Endothelial cell of umbilical vein (primary cell): ENCODE data around the gene CMBL. TPM values are rescaled to one million over a fixed set of nuclear protein-coding genes. Genes with fewer than 3 reads are reported as not detected.

ENCODE experiments used
- BruUV-seq: library from RNA; stranded (reverse); fragments of 400-500 nt; replicated peaks from 2 replicates; lab custom pipeline; 2021; lab: Mats Ljungman, UMichigan
- CTCF ChIA-PET: fragments of 300-600, 350-600 bp; sonication (Branson Sonifier 250); formaldehyde crosslinking; loops from one replicate; lab custom pipeline; 2021; ENCODE audit warnings: antibody characterized with exemption, inconsistent platforms; lab: Charles Lee
- POLR2A ChIA-PET: fragments of 300-600, 350-600 bp; sonication (Branson Sonifier 250); formaldehyde crosslinking; loops from one replicate; lab custom pipeline; 2021; ENCODE audit warnings: antibody characterized with exemption, inconsistent platforms; lab: Charles Lee
- DNase-seq: peaks from one replicate; pipeline ENCODE4 v3.0.0-alpha.2; 2011; ENCODE audit warnings: low read depth, low spot score
- FAIRE-seq: peaks from 2 replicates; lab custom pipeline; 2011; peaks lifted over from hg19 to GRCh38; lab: Jason Lieb, UNC
- H2AFZ ChIP-seq: 2 replicates; pipeline ENCODE4 v1.6.0; 2012; ENCODE audit warnings: low read depth, low read length, control low read depth, inconsistent platforms
- H3K27ac ChIP-seq: 2 replicates; pipeline ENCODE4 v1.5.1; 2011; ENCODE audit warnings: low read depth, mild to moderate bottlenecking, control low read depth, low read length, moderate library complexity; ENCODE audit not compliant: insufficient read depth
- H3K27me3 ChIP-seq, 2 experiments: 2 replicates each; pipeline versions ENCODE4 v1.6.0 to v1.6.1; 2011; ENCODE audit warnings: low read length in 2 of 2, mixed read lengths in 1 of 2; ENCODE audit not compliant: control insufficient read depth in 2 of 2, insufficient read depth in 2 of 2
- H3K36me3 ChIP-seq, 2 experiments: 2 replicates in 1 of 2; 3 replicates in 1 of 2; pipeline ENCODE4 v1.5.1; 2011; ENCODE audit warnings: low read length in 2 of 2, mild to moderate bottlenecking in 1 of 2, moderate library complexity in 1 of 2; ENCODE audit not compliant: control insufficient read depth in 2 of 2, insufficient read depth in 2 of 2; ENCODE audit errors: extremely low read depth in 1 of 2
- H3K4me1 ChIP-seq: 3 replicates; pipeline ENCODE4 v1.5.1; 2011; ENCODE audit warnings: mild to moderate bottlenecking, low read length; ENCODE audit not compliant: control insufficient read depth, insufficient read depth; ENCODE audit errors: extremely low read depth
- H3K4me2 ChIP-seq: 2 replicates; pipeline ENCODE4 v1.6.1; 2011; ENCODE audit warnings: low read length, control low read depth, mixed read lengths; ENCODE audit not compliant: insufficient read depth
- H3K4me3 ChIP-seq, 3 experiments: fragments of 200-600 bp in 1 of 3; sonication (generic), shearing (Covaris generic) in 1 of 3; replicated peaks in 1 of 3; 2 replicates each; pipeline ENCODE4 v1.5.1; 2011 to 2016; ENCODE audit warnings: control low read depth in 3 of 3, low read length in 3 of 3, mild to moderate bottlenecking in 2 of 3, inconsistent platforms in 1 of 3, low read depth in 1 of 3, moderate library complexity in 1 of 3; ENCODE audit not compliant: insufficient read depth in 1 of 3
- H3K79me2 ChIP-seq: 2 replicates; pipeline ENCODE4 v1.6.0; 2012; ENCODE audit warnings: low read length, inconsistent platforms; ENCODE audit not compliant: control insufficient read depth, insufficient read depth
- H3K9ac ChIP-seq: replicated peaks from 2 replicates; pipeline ENCODE3; 2011; ENCODE audit warnings: low read length, control low read depth; ENCODE audit not compliant: insufficient read depth; ENCODE audit errors: extremely low read depth
- H3K9me1 ChIP-seq: replicated peaks from 3 replicates; pipeline ENCODE4 v1.6.0; 2011; ENCODE audit warnings: mild to moderate bottlenecking, low read length; ENCODE audit not compliant: control insufficient read depth, insufficient read depth; ENCODE audit errors: extremely low read depth
- H3K9me3 ChIP-seq: replicated peaks from 2 replicates; pipeline ENCODE4 v1.5.1; 2012; ENCODE audit warnings: low read length, inconsistent platforms; ENCODE audit not compliant: control insufficient read depth, insufficient read depth
- H4K20me1 ChIP-seq: replicated peaks from 2 replicates; pipeline ENCODE3; 2011; ENCODE audit warnings: mild to moderate bottlenecking, low read length; ENCODE audit not compliant: control insufficient read depth, insufficient read depth; ENCODE audit errors: extremely low read depth
- CTCF ChIP-seq, 2 donors: IDR thresholded peaks; 1 replicate in 1 of 2; 2 replicates in 1 of 2; pipeline ENCODE4 v1.5.1; 2011; ENCODE audit warnings: low read length in 2 of 2, mild to moderate bottlenecking in 2 of 2, moderate library complexity in 2 of 2, control low read depth in 1 of 2, inconsistent platforms in 1 of 2, low read depth in 1 of 2; ENCODE audit not compliant: insufficient read depth in 1 of 2; ENCODE audit errors: extremely low read depth in 1 of 2
- EZH2 ChIP-seq: IDR thresholded peaks from 2 replicates; pipeline ENCODE4 v1.6.1; 2012; ENCODE audit warnings: borderline replicate concordance, low read depth, mild to moderate bottlenecking, moderate library complexity, low read length, inconsistent platforms; ENCODE audit not compliant: severe bottlenecking
- FOS ChIP-seq: IDR thresholded peaks from 2 replicates; pipeline ENCODE4 v1.6.1; 2011; ENCODE audit warnings: mild to moderate bottlenecking, low read length, moderate library complexity, borderline replicate concordance; ENCODE audit not compliant: insufficient read depth
- GATA2 ChIP-seq: IDR thresholded peaks from 2 replicates; pipeline ENCODE4 v1.7.0; 2011; ENCODE audit warnings: low read depth, mild to moderate bottlenecking, moderate library complexity, mixed read lengths, low read length; ENCODE audit not compliant: insufficient read length, insufficient read depth
- JUN ChIP-seq: IDR thresholded peaks from 2 replicates; pipeline ENCODE4 v1.6.1; 2011; ENCODE audit warnings: borderline replicate concordance, low read depth; ENCODE audit not compliant: insufficient read length, insufficient read depth
- MYC ChIP-seq: IDR thresholded peaks from one replicate; pipeline ENCODE4 v1.6.1; 2011; ENCODE audit warnings: mild to moderate bottlenecking, low read depth, low read length
- POLR2A ChIP-seq: IDR thresholded peaks from 2 replicates; pipeline ENCODE4 v1.6.1; 2012; ENCODE audit warnings: low read depth, mild to moderate bottlenecking, control low read depth, low read length
- POLR2AphosphoS5 ChIP-seq: IDR thresholded peaks from 2 replicates; pipeline ENCODE4 v1.6.1; 2012; ENCODE audit warnings: low read depth, mild to moderate bottlenecking, control low read depth, low read length, moderate library complexity; ENCODE audit not compliant: insufficient read depth
- dilution Hi-C: fragments of 300-500 bp; cut with MboI; formaldehyde crosslinking; loops from one replicate; pipeline ENCODE4 v1.15.0; 2019; ENCODE audit warnings: low sequenced_read_pairs; ENCODE audit not compliant: extremely low pct_ligation_motif_present
- intact Hi-C: fragments of 100-400 bp; cut with micrococcal nuclease; formaldehyde crosslinking; loops from one replicate; pipeline ENCODE4 v1.10.0; 2022
- polyA plus RNA-seq, 4 experiments: library from polyadenylated mRNA; depleted of rRNA in 3 of 4; stranded (reverse) in 3 of 4; unstranded in 1 of 4; fragments of >200 nt; gene quantifications; 2 replicates each; pipeline versions ENCODE4 v1.2.1 to v1.2.3, GENCODE V29; 2011 to 2012; ENCODE audit warnings: missing spikeins in 1 of 4
- total RNA-seq: library from RNA; stranded (reverse); gene quantifications from 2 replicates; pipeline ENCODE4 v1.2.3, GENCODE V29; 2021
- TF ChIP-seq, protein P1 (sequence below): IDR thresholded peaks from 2 replicates; pipeline ENCODE4 v1.6.1; 2011; ENCODE audit not compliant: insufficient read depth, insufficient read length

Gene CMBL
- total and polyA plus RNA-seq, 2 donors (not counting 3 experiments of a cell fraction or from before 2014, with no cell fraction given), result 15.9 to 19.8 TPM

DNA sequence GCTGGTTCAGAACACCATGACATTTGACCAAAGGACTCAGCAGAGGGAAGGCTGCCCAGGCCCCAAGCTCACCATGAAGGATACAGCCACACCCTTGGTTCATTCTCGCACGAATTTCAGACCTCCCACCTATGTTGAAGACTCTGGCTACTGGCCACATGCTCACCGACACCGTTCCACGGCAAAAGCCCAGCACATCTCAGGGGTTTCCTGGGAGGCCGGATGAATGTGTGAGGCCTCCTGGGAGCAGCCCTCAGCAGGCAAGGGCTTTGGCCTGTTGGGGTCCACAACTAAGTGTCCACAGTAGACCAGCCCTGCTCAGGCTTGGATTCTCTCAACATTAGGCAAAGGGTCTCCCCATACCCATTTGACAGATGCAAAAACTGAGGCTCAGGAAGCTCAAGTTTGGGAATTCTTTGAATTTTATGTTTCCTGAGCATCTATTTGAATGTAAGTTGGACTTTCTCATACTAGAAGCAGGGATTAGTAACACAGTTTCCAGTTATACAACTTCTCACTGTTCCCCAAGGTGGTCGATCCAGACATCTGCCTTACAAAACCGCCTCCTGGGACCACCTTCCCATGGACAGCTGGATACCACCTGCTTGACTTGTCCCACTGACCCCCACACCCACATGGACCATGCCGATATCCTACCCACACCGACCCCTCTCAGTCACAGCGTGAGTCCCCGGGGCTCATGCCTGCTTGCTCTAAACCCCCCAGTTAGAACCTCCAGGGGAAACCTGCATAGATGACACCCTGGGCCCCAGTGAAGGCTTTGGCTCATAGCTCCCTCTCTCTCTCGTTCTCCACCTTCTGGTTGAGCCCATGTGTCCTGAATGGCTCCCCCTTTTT is 29.7 kb downstream of the CMBL start:
- H3K9ac ChIP-seq, result no peak overlapping the region
- TF ChIP-seq POLR2A, result no peak
- TF ChIP-seq GATA2, result no peak
- no peak for TF ChIP-seq CTCF (IDR thresholded peaks at IDR 0.05; ENCODE audit: extremely low read depth in 1 of 2, insufficient read depth in 1 of 2, low read depth in 1 of 2, low read length in 2 of 2)
- TF ChIP-seq POLR2AphosphoS5, result no peak
- TF ChIP-seq JUN, result no peak
- TF ChIP-seq MYC, result no peak
- TF ChIP-seq, protein P1, sequence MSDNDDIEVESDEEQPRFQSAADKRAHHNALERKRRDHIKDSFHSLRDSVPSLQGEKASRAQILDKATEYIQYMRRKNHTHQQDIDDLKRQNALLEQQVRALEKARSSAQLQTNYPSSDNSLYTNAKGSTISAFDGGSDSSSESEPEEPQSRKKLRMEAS, result no peak
- no peak for TF ChIP-seq EZH2
- TF ChIP-seq FOS, result no peak
- intact Hi-C loops (no loop called here), dilution Hi-C loops (no loop called here)
- no peaks in the 10 kb centered on the region for H3K36me3 ChIP-seq
- no peak overlapping the region for H3K27ac ChIP-seq
- no peaks in the 10 kb centered on the region for H3K27me3 ChIP-seq
- no peak overlapping the region for H3K4me3 ChIP-seq
- ChIA-PET POLR2A (no interaction called here), CTCF (interaction anchor here (1.7 kb wide), 1 partner anchor 14 kb away, joined by 3 read pairs; no protein-coding TSS in a partner anchor)
- BruUV-seq, result no TSS peak
- no peaks in the 10 kb centered on the region for H3K9me1 ChIP-seq
- H4K20me1 ChIP-seq, result no peaks in the 10 kb centered on the region
- no peaks in the 10 kb centered on the region for H3K9me3 ChIP-seq
- FAIRE-seq (no peak), DNase-seq (no peak)
- H2AFZ ChIP-seq, result no peak overlapping the region
- no peaks in the 10 kb centered on the region for H3K79me2 ChIP-seq
- no peak overlapping the region for H3K4me2 ChIP-seq
- H3K4me1 ChIP-seq, result no peaks in the 10 kb centered on the region
